Activated T-cell treated with anti-CD3 and anti-CD28 coated beads, Interleukin-2, amount 50 U/mL, for 72 hours (primary cell): ENCODE results near the gene CDC123. TPM values are rescaled to one million over a fixed set of nuclear protein-coding genes. Genes with fewer than 3 reads are reported as not detected.
"Not testable (repeated sequence)": the region's sequence is repeated elsewhere in the genome, so short reads cannot be mapped to it uniquely, and the experiment has no call there.

Experiments
- ATAC-seq, 2 donors: fragments of 150-1000 bp; cut with Tn5 transposase; replicated peaks in 1 of 2; 2 replicates each; pipeline ENCODE4 v1.10.0; 2021; ENCODE audit warnings: moderate library complexity in 2 of 2, mild to moderate bottlenecking in 1 of 2
- DNase-seq, 2 donors: peaks; one replicate each; pipeline ENCODE4 v3.0.0; 2021 to 2022; ENCODE audit warnings: mixed read lengths in 1 of 2
- H3K27ac Mint-ChIP-seq: one replicate; pipeline ENCODE4 v1.8.0; 2022; ENCODE audit warnings: mild to moderate bottlenecking, moderate library complexity, mixed read lengths
- H3K27me3 Mint-ChIP-seq: one replicate; pipeline ENCODE4 v1.8.0; 2022; ENCODE audit warnings: low read depth, mixed read lengths
- H3K36me3 Mint-ChIP-seq, 2 donors: one replicate each; pipeline ENCODE4 v1.8.0; 2022; ENCODE audit warnings: mixed read lengths in 2 of 2, mild to moderate bottlenecking in 1 of 2; ENCODE audit not compliant: insufficient read depth in 2 of 2
- H3K4me1 Mint-ChIP-seq: one replicate; pipeline ENCODE4 v1.8.0; 2022; ENCODE audit warnings: low read depth, mixed read lengths
- H3K4me3 Mint-ChIP-seq, 2 donors: one replicate each; pipeline ENCODE4 v1.8.0; 2022; ENCODE audit warnings: mild to moderate bottlenecking in 2 of 2, mixed read lengths in 2 of 2, moderate library complexity in 2 of 2
- H3K9me3 Mint-ChIP-seq, 2 donors: one replicate each; pipeline ENCODE4 v1.8.0; 2022; ENCODE audit warnings: mixed read lengths in 2 of 2
- total RNA-seq, 2 donors: library from RNA; stranded (reverse); gene quantifications; one replicate each; pipeline ENCODE4 v1.2.3, GENCODE V29; 2022

The CDC123 gene
- total RNA-seq: 10 to 100 TPM; 84.6 to 85.4 TPM

GRCh38 chr10:12195603-12196506, at the start of gene CDC123, which contains the start of gene NUDT5:
CDC123 (plus strand) TSS chr10:12196188; CDS start chr10:12196246, 58 bp downstream.
NUDT5 (minus strand) TSS chr10:12195891; CDS start chr10:12186291, 9,600 bp downstream.
- ATAC-seq (peak; percentile 93 to 96), DNase-seq (peak; percentile 88 to 90)
- H3K27me3 Mint-ChIP-seq: no peaks in the 10 kb centered on the region
- H3K9me3 Mint-ChIP-seq: no peaks in the 10 kb centered on the region
- H3K4me3 Mint-ChIP-seq: peak within 1 kb of the TSS; percentile 91 to 99
- H3K36me3 Mint-ChIP-seq: peaks cover 13 to 28% of the 10 kb centered on the region in 2 donors
- H3K4me1 Mint-ChIP-seq: peaks cover 66% of the 10 kb centered on the region
- peak within 1 kb of the TSS; percentile 93 for H3K27ac Mint-ChIP-seq

- no peaks in the 10 kb centered on the region for H3K4me1 Mint-ChIP-seq
- peaks cover 0 to 12% of the 10 kb centered on the region in 2 donors for H3K36me3 Mint-ChIP-seq
- DNase-seq (no peak), ATAC-seq (no peak)
- H3K27ac Mint-ChIP-seq: no peak overlapping the region
- no peaks in the 10 kb centered on the region for H3K27me3 Mint-ChIP-seq
- no peaks in the 10 kb centered on the region for H3K9me3 Mint-ChIP-seq
- no peak overlapping the region for H3K4me3 Mint-ChIP-seq
Observed at GRCh38 chr10:12150163-12150562, 45.8 kb upstream of the CDC123 start.

GRCh38 chr10:12154516-12154915, 41.5 kb upstream of the CDC123 start:
- peaks cover 4% of the 10 kb centered on the region in 2 donors for H3K36me3 Mint-ChIP-seq
- no peak for DNase-seq
- no peak overlapping the region for H3K27ac Mint-ChIP-seq
- no peaks in the 10 kb centered on the region for H3K4me1 Mint-ChIP-seq
- ATAC-seq: no peak
- H3K9me3 Mint-ChIP-seq: no peaks in the 10 kb centered on the region
- H3K4me3 Mint-ChIP-seq: no peak overlapping the region
- no peaks in the 10 kb centered on the region for H3K27me3 Mint-ChIP-seq

DNA sequence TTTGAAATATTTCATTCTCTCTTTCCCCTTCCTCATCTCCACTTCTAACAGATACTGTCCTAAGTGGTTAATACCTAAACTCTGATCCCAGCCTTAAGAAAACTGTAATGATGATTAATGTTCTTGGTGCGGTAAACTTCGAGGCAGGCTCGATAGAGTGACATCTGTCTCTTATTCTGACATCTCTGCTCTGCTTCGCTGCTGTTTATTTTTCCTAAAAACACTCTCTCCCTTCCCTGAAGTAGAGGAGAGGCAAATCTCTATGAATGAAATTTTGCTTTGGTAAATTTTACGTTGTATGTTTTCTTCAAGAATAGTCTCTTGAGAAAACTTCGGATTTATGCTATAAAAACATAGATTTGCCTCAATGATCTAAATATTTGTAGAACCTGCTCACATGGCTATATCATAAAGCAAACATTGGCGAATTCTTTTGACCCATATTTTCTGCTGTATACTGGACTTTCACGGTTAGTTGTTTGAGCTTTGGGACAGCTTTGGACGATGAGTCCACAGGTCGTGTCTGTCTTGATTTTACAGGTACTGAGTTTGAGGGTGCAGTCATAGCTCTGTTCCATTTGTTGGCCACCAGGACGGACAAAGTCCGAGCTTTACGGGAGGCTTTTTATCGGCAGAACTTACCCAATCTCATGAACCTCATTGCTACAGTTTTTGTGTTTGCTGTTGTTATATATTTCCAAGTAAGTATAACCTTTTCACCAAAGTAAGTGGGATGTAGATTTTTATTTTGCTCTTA, 39.4 kb upstream of the CDC123 start:
- Mint-ChIP-seq H3K9me3 (no peaks in the 10 kb centered on the region), H3K27ac (peak overlapping the region; percentile 9), H3K4me3 (no peak overlapping the region), H3K27me3 (no peaks in the 10 kb centered on the region), H3K4me1 (no peaks in the 10 kb centered on the region), H3K36me3 (peaks cover 4 to 7% of the 10 kb centered on the region in 2 donors)
- DNase-seq (no peak), ATAC-seq (no peak)

- Mint-ChIP-seq H3K4me3 (no peak overlapping the region), H3K9me3 (no peaks in the 10 kb centered on the region), H3K4me1 (no peaks in the 10 kb centered on the region), H3K27me3 (no peaks in the 10 kb centered on the region), H3K36me3 (peaks cover 4 to 12% of the 10 kb centered on the region in 2 donors), H3K27ac (no peak overlapping the region)
- no peak for DNase-seq
- ATAC-seq: no peak
Observed at GRCh38 chr10:12158111-12158510, 37.9 kb upstream of the CDC123 start.

DNA sequence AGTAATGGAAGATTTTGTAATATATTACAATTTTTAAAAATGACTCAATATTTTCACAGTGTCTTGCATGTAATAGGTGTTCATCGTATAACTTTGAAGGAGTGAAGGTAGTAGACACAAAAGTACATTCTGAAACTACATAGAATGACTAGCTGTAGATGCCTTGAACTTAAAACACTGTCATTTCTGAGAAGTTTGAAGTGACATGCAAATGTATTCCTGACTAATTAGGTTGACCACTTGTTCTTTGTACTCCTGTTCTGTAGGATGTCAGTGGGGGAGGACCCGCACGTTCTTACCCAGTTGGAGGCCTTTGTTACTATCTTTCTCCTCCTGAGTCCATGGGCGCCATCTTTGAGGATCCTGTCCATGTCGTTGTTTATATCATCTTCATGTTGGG, 35.3 kb upstream of the CDC123 start:
- Mint-ChIP-seq H3K27me3 (no peaks in the 10 kb centered on the region), H3K27ac (peak overlapping the region; percentile 24), H3K9me3 (no peaks in the 10 kb centered on the region), H3K36me3 (peaks cover 6 to 27% of the 10 kb centered on the region in 2 donors), H3K4me3 (no peak overlapping the region), H3K4me1 (no peaks in the 10 kb centered on the region)
- ATAC-seq (peak in 1 of 2 donors; percentile 62), DNase-seq (no peak)

- H3K27ac Mint-ChIP-seq: peak overlapping the region; percentile 34
- ATAC-seq (no peak), DNase-seq (no peak)
- H3K4me1 Mint-ChIP-seq: no peaks in the 10 kb centered on the region
- H3K36me3 Mint-ChIP-seq: peaks cover 3 to 25% of the 10 kb centered on the region in 2 donors
- no peaks in the 10 kb centered on the region for H3K9me3 Mint-ChIP-seq
- H3K4me3 Mint-ChIP-seq: no peak overlapping the region
- H3K27me3 Mint-ChIP-seq: no peaks in the 10 kb centered on the region
Observed at GRCh38 chr10:12162927-12163326, 33.1 kb upstream of the CDC123 start.

GRCh38 chr10:12164085-12164484, 31.9 kb upstream of the CDC123 start:
- Mint-ChIP-seq H3K27ac (peak overlapping the region; percentile 17), H3K4me3 (no peak overlapping the region), H3K36me3 (peaks cover 3 to 26% of the 10 kb centered on the region in 2 donors), H3K27me3 (no peaks in the 10 kb centered on the region), H3K4me1 (no peaks in the 10 kb centered on the region), H3K9me3 (no peaks in the 10 kb centered on the region)
- DNase-seq (no peak), ATAC-seq (no peak)

- Mint-ChIP-seq H3K27me3 (no peaks in the 10 kb centered on the region), H3K9me3 (no peaks in the 10 kb centered on the region), H3K4me3 (no peak overlapping the region), H3K4me1 (no peaks in the 10 kb centered on the region), H3K36me3 (peaks cover 6 to 32% of the 10 kb centered on the region in 2 donors), H3K27ac (peak overlapping the region; percentile 65)
- no peak for DNase-seq
- no peak for ATAC-seq
Observed at GRCh38 chr10:12165036-12165435, 31.0 kb upstream of the CDC123 start.

DNA sequence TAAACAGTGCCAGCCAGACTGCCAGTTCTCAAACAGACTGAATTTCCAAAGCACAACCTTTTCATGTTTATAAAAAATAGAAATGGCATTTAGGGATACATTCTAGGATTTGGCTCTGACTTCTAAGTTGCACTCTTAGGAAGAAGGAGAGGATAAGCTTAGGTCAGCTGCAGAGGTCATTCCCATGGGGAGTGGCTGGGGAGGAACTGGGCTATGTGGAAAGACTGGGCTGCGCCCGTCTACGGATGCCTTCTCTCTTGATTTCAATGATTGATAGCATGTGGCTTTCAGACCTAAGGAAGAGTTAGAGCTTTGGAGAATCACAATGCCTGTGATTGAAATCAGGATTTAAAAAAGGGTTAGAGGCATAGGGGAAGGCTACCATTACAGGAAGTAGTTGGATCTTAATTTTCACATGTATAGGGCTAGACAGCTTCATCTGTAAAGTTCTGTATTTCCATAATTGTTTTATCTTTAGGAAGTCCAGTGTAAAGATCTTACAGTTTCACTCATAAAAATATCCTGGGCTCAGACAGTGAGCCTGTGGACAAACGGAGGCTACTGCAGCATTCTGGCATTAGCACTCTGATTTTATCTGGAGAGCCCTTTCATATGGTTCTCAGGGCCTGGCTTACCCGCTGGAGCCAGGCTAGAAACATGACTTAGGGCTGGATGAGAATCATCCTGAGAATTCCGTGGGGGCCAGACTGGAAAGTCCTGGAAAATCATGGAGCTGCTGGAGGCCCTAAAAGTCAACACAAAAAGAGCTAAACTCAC, 29.8 kb upstream of the CDC123 start:
- H3K27ac Mint-ChIP-seq: peak overlapping the region; percentile 65
- no peaks in the 10 kb centered on the region for H3K27me3 Mint-ChIP-seq
- H3K36me3 Mint-ChIP-seq: peaks cover 11 to 36% of the 10 kb centered on the region in 2 donors
- DNase-seq (no peak), ATAC-seq (no peak)
- H3K4me3 Mint-ChIP-seq: no peak overlapping the region
- H3K9me3 Mint-ChIP-seq: no peaks in the 10 kb centered on the region
- H3K4me1 Mint-ChIP-seq: no peaks in the 10 kb centered on the region

GRCh38 chr10:12171512-12171911, 24.5 kb upstream of the CDC123 start:
- H3K9me3 Mint-ChIP-seq, ATAC-seq, DNase-seq, H3K4me3 Mint-ChIP-seq, H3K4me1 Mint-ChIP-seq, H3K27me3 Mint-ChIP-seq: not testable (repeated sequence)
- Mint-ChIP-seq H3K36me3 (peaks cover 15 to 28% of the 10 kb centered on the region in 2 donors), H3K27ac (peak overlapping the region; percentile 43)

- H3K4me3 Mint-ChIP-seq: no peak overlapping the region
- no peaks in the 10 kb centered on the region for H3K27me3 Mint-ChIP-seq
- no peak overlapping the region for H3K27ac Mint-ChIP-seq
- peak in 1 of 2 donors; percentile 30 for ATAC-seq
- DNase-seq: peak; percentile 17 to 30
- no peaks in the 10 kb centered on the region for H3K9me3 Mint-ChIP-seq
- peaks cover 19% of the 10 kb centered on the region for H3K4me1 Mint-ChIP-seq
- peaks cover 8 to 19% of the 10 kb centered on the region in 2 donors for H3K36me3 Mint-ChIP-seq
Observed at GRCh38 chr10:12177642-12178041, 18.3 kb upstream of the CDC123 start.
